HEK293 (cell line): ENCODE data around the gene PDPK1.

Source experiments
- CTCF ChIA-PET: fragments of 350-600 bp; formaldehyde crosslinking; extraction: SDS; loops from one replicate; lab custom pipeline; 2021; ENCODE audit warnings: antibody characterized with exemption; lab: Yijun Ruan, JAX
- POLR2A ChIA-PET: fragments of 300-600 bp; formaldehyde crosslinking; extraction: SDS; loops from one replicate; lab custom pipeline; 2020; ENCODE audit warnings: antibody characterized with exemption, inconsistent platforms; lab: Yijun Ruan, JAX
- H3K27ac ChIP-seq: fragments of 200-500 bp; sonication (Bioruptor generic); 2 replicates; pipeline ENCODE4 v1.5.1; 2014; ENCODE audit warnings: low read depth, low read length, control low read depth, inconsistent platforms; ENCODE audit errors: extremely low read depth
- H3K36me3 ChIP-seq, 2 experiments: fragments of 200-500 bp in 1 of 2; sonication (Bioruptor generic) in 1 of 2; 1 replicate in 1 of 2; 2 replicates in 1 of 2; pipeline ENCODE4 v1.5.1; 2014 to 2017; ENCODE audit warnings: inconsistent platforms in 2 of 2, low read length in 2 of 2; ENCODE audit not compliant: control insufficient read depth in 2 of 2, insufficient read depth in 1 of 2
- H3K4me1 ChIP-seq: fragments of 200-500 bp; sonication (Bioruptor generic); 2 replicates; pipeline ENCODE4 v1.5.1; 2014; ENCODE audit warnings: mild to moderate bottlenecking, low read length, inconsistent platforms; ENCODE audit not compliant: control insufficient read depth, insufficient read depth
- H3K4me3 ChIP-seq: 2 replicates; pipeline ENCODE4 v1.5.1; 2011; ENCODE audit warnings: low read depth, mild to moderate bottlenecking, control low read depth, low read length, moderate library complexity
- H3K9me3 ChIP-seq: fragments of 200-500 bp; sonication (Bioruptor generic); 2 replicates; pipeline ENCODE4 v1.5.1; 2014; ENCODE audit warnings: low read depth, low read length, inconsistent platforms; ENCODE audit not compliant: control insufficient read depth, insufficient read depth
- BCL11A ChIP-seq: fragments of 450-650 bp; formaldehyde crosslinking; IDR thresholded peaks from 2 replicates; pipeline ENCODE4 v1.5.1; 2016; ENCODE audit warnings: low read depth, missing biosample characterization, missing genetic modification characterization
- GLI4 ChIP-seq: fragments of 450-650 bp; formaldehyde crosslinking; IDR thresholded peaks from 2 replicates; pipeline ENCODE4 v1.5.1; 2016; ENCODE audit warnings: missing biosample characterization, missing genetic modification characterization
- HOXD13 ChIP-seq: sonication (generic); formaldehyde crosslinking; IDR thresholded peaks from 2 replicates; pipeline ENCODE4 v1.8.0; 2022; ENCODE audit warnings: missing genetic modification reagents, borderline replicate concordance
- KLF7 ChIP-seq: fragments of 450-650 bp; formaldehyde crosslinking; IDR thresholded peaks from 2 replicates; pipeline ENCODE4 v1.5.1; 2016; ENCODE audit warnings: missing biosample characterization, missing genetic modification characterization, borderline replicate concordance
- KLF8 ChIP-seq: fragments of 450-650 bp; formaldehyde crosslinking; IDR thresholded peaks from 2 replicates; pipeline ENCODE4 v1.5.1; 2016; ENCODE audit warnings: missing biosample characterization, missing genetic modification characterization
- TCF7L2 ChIP-seq: IDR thresholded peaks from 2 replicates; pipeline ENCODE4 v1.6.1; 2011; ENCODE audit warnings: low read depth, mild to moderate bottlenecking, inconsistent platforms, low read length, moderate library complexity, borderline replicate concordance
- ZEB2 ChIP-seq: fragments of 450-650 bp; formaldehyde crosslinking; IDR thresholded peaks from 2 replicates; pipeline ENCODE4 v1.5.1; 2016; ENCODE audit warnings: missing biosample characterization, missing genetic modification characterization
- ZNF138 ChIP-seq: fragments of 450-650 bp; formaldehyde crosslinking; IDR thresholded peaks from 2 replicates; pipeline ENCODE4 v1.5.1; 2016; ENCODE audit warnings: missing biosample characterization, missing genetic modification characterization, borderline replicate concordance
- ZNF175 ChIP-seq: fragments of 450-650 bp; formaldehyde crosslinking; IDR thresholded peaks from 2 replicates; pipeline ENCODE4 v1.5.1; 2016; ENCODE audit warnings: missing biosample characterization, missing genetic modification characterization
- ZNF211 ChIP-seq: fragments of 450-650 bp; formaldehyde crosslinking; IDR thresholded peaks from 2 replicates; pipeline ENCODE4 v1.5.1; 2016; ENCODE audit warnings: low read depth, missing biosample characterization, missing genetic modification characterization
- ZNF223 ChIP-seq: fragments of 450-650 bp; formaldehyde crosslinking; IDR thresholded peaks from 2 replicates; pipeline ENCODE4 v1.5.1; 2016; ENCODE audit warnings: missing biosample characterization, missing genetic modification characterization
- ZNF23 ChIP-seq: fragments of 450-650 bp; formaldehyde crosslinking; IDR thresholded peaks from 2 replicates; pipeline ENCODE4 v1.5.1; 2016; ENCODE audit warnings: missing biosample characterization, missing genetic modification characterization, borderline replicate concordance
- ZNF514 ChIP-seq: fragments of 450-650 bp; formaldehyde crosslinking; IDR thresholded peaks from 2 replicates; pipeline ENCODE4 v1.5.1; 2016; ENCODE audit warnings: missing biosample characterization, missing genetic modification characterization
- ZNF544 ChIP-seq: fragments of 450-650 bp; formaldehyde crosslinking; IDR thresholded peaks from 2 replicates; pipeline ENCODE4 v1.5.0; 2017; ENCODE audit warnings: missing biosample characterization, missing genetic modification characterization
- ZNF555 ChIP-seq: fragments of 450-650 bp; formaldehyde crosslinking; conservative IDR thresholded peaks from 2 replicates; pipeline ENCODE4 v1.5.1; 2017; ENCODE audit warnings: missing biosample characterization, mild to moderate bottlenecking, missing genetic modification characterization, inconsistent platforms
- TF ChIP-seq, protein P1 (sequence below): fragments of 450-650 bp; formaldehyde crosslinking; IDR thresholded peaks from 2 replicates; pipeline ENCODE4 v1.5.1; 2016; ENCODE audit warnings: missing biosample characterization, missing genetic modification characterization
- TF ChIP-seq, protein P2 (sequence below): fragments of 450-650 bp; formaldehyde crosslinking; IDR thresholded peaks from 2 replicates; pipeline ENCODE4 v1.5.1; 2016; ENCODE audit warnings: missing biosample characterization, missing genetic modification characterization
- TF ChIP-seq, protein P3 (sequence below): fragments of 450-650 bp; formaldehyde crosslinking; IDR thresholded peaks from 2 replicates; pipeline ENCODE4 v1.5.1; 2016; ENCODE audit warnings: missing biosample characterization, missing genetic modification characterization, borderline replicate concordance

Gene PDPK1

DNA sequence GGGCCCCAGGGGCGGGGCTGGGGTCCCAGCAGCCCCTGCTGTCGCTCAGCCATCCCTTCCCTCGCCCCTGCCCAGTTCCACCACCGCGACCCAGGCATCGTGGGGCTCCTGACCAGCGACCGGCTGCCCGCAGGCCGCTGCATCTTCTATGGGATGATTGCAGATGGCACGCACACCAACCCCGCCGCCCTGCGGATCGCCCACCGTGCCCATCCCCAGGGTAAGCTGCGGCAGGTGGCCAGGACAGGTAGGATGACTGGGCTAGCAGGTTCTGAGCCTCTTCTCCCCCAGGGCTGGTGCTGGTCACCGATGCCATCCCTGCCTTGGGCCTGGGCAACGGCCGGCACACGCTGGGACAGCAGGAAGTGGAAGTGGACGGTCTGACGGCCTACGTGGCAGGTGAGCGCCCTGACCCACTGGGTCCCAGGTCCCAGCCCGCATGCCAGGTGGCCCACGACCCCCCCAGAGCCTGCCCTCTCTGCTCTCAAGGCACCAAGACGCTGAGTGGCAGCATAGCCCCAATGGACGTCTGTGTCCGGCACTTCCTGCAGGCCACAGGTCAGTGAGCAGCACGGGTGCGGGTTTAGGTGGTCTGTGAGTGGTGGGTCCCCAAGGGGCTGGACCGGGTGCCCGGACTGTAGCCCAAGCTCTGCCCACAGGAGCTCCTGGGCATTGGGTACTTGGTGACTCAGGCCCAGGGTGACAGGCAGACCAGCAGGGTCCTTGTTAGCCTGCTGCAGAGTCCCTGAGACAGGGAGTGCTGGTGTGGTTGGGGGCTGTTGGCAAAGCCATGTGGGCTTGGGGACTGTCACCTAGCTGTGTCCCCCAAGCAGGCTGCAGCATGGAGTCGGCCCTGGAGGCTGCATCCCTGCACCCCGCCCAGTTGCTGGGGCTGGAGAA is 9.4 kb upstream of the PDPK1 start:
- H3K4me1 ChIP-seq = peaks cover 3% of the 10 kb centered on the region; the same call in 1 of the 2 replicates
- CTCF ChIA-PET = no interaction called here
- no peak for TF ChIP-seq TCF7L2
- TF ChIP-seq, protein P1, sequence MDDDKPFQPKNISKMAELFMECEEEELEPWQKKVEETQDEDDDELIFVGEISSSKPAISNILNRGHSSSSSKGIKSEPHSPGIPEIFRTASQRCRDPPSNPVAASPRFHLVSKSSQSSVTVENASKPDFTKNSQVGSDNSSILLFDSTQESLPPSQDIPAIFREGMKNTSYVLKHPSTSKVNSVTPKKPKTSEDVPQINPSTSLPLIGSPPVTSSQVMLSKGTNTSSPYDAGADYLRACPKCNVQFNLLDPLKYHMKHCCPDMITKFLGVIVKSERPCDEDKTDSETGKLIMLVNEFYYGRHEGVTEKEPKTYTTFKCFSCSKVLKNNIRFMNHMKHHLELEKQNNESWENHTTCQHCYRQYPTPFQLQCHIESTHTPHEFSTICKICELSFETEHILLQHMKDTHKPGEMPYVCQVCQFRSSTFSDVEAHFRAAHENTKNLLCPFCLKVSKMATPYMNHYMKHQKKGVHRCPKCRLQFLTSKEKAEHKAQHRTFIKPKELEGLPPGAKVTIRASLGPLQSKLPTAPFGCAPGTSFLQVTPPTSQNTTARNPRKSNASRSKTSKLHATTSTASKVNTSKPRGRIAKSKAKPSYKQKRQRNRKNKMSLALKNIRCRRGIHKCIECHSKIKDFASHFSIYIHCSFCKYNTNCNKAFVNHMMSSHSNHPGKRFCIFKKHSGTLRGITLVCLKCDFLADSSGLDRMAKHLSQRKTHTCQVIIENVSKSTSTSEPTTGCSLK (tag by site-specific recombination) = no peak
- TF ChIP-seq KLF8 (tag by site-specific recombination) = no peak
- TF ChIP-seq, protein P2, sequence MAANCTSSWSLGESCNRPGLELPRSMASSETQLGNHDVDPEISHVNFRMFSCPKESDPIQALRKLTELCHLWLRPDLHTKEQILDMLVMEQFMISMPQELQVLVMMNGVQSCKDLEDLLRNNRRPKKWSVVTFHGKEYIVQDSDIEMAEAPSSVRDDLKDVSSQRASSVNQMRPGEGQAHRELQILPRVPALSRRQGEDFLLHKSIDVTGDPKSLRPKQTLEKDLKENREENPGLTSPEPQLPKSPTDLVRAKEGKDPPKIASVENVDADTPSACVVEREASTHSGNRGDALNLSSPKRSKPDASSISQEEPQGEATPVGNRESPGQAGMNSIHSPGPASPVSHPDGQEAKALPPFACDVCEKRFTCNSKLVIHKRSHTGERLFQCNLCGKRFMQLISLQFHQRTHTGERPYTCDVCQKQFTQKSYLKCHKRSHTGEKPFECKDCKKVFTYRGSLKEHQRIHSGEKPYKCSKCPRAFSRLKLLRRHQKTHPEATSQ (tag by site-specific recombination) = no peak
- no peak for TF ChIP-seq ZNF223 (tag by site-specific recombination)
- TF ChIP-seq ZNF138 (tag by site-specific recombination) = no peak
- TF ChIP-seq, protein P3, sequence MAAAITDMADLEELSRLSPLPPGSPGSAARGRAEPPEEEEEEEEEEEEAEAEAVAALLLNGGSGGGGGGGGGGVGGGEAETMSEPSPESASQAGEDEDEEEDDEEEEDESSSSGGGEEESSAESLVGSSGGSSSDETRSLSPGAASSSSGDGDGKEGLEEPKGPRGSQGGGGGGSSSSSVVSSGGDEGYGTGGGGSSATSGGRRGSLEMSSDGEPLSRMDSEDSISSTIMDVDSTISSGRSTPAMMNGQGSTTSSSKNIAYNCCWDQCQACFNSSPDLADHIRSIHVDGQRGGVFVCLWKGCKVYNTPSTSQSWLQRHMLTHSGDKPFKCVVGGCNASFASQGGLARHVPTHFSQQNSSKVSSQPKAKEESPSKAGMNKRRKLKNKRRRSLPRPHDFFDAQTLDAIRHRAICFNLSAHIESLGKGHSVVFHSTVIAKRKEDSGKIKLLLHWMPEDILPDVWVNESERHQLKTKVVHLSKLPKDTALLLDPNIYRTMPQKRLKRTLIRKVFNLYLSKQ (tag by site-specific recombination) = no peak
- no peak for TF ChIP-seq ZNF514 (tag by site-specific recombination)
- TF ChIP-seq BCL11A = no peak
- TF ChIP-seq ZEB2 (tag by site-specific recombination) = no peak
- no peak for TF ChIP-seq ZNF555 (tag by site-specific recombination)
- no peak for TF ChIP-seq GLI4 (tag by site-specific recombination)
- TF ChIP-seq HOXD13 (CRISPR knock-in tag) = no peak
- TF ChIP-seq KLF7 (tag by site-specific recombination) = no peak
- no peak for TF ChIP-seq ZNF544 (tag by site-specific recombination)
- TF ChIP-seq ZNF175 (tag by site-specific recombination) = no peak
- no peak for TF ChIP-seq ZNF211 (tag by site-specific recombination)
- TF ChIP-seq ZNF23 (tag by site-specific recombination) = no peak
- POLR2A ChIA-PET = interaction anchor here (1.0 kb wide), 1 partner anchor 8 kb away, joined by 3 read pairs; the partner anchor contains the start of gene AMDHD2
- no peaks in the 10 kb centered on the region for H3K9me3 ChIP-seq
- H3K4me3 ChIP-seq = no peak overlapping the region
- no peak overlapping the region for H3K27ac ChIP-seq
- peaks cover 0 to 70% of the 10 kb centered on the region in 2 experiments; a peak in 1 of 3 replicates for H3K36me3 ChIP-seq
